Putamen (tissue), 1 donor: ENCODE results near the gene MDH2.
"Not testable (repeated sequence)": the region's sequence is repeated elsewhere in the genome, so short reads cannot be mapped to it uniquely, and the experiment has no call there.

Experiments used
- DNase-seq: peaks from one replicate; pipeline ENCODE4 v3.0.0-alpha.2; 2016; ENCODE audit warnings: low spot score

Gene MDH2

GRCh38 chr7:76108540-76109233 is 60.8 kb downstream of the MDH2 start:
- DNase-seq, result no peak

GRCh38 chr7:76113042-76113630 is 65.2 kb downstream of the MDH2 start:
- not testable (repeated sequence) for DNase-seq

GRCh38 chr7:76114742-76115141 is 66.8 kb downstream of the MDH2 start:
- not testable (repeated sequence) for DNase-seq
